GM23248 (cell line): ENCODE measurements around the gene SYK.

Experiments used
- EZH2 ChIP-seq: fragments of 200-600 bp; sonication (generic); IDR thresholded peaks from 2 replicates; pipeline ENCODE4 v1.6.1; 2018; ENCODE audit warnings: antibody characterized with exemption, mild to moderate bottlenecking; ENCODE audit not compliant: insufficient read depth, poor library complexity, severe bottlenecking
- EZH2phosphoT487 ChIP-seq: fragments of 200-600 bp; sonication (generic); IDR thresholded peaks from 2 replicates; pipeline ENCODE4 v1.6.1; 2018; ENCODE audit warnings: antibody characterized with exemption, moderate library complexity, mild to moderate bottlenecking, low read depth; ENCODE audit not compliant: insufficient read depth

DNA sequence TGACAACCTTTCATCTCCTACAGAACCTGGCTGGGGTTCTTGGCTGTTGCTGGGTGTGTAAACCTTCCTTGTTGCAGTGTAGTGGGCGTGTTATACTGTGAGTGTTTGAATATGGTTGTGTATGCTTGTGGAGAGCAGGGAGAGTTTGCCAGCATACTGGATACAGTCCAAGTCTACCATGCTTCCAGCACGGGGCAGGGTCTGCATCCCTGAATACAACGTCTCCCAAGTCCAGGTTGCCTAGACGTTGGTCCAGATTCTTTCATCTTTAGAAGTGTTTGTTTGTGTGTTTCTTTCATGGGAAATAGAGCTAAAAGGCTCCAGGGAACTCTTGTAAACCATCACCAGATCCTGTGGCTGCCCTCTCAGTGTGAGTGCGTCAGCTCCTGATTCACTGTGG lies 46.4 kb downstream of the SYK start:
- TF ChIP-seq EZH2 (no peak), EZH2phosphoT487 (no peak)
